GM03348 (cell line): ENCODE measurements around the gene SMTN.
A peak's percentile ranks its signal among the peaks of the same experiment; 100 is the strongest.
"Not testable (repeated sequence)": the region's sequence is repeated elsewhere in the genome, so short reads cannot be mapped to it uniquely, and the experiment has no call there.

Source experiments
- DNase-seq: peaks from one replicate; pipeline ENCODE4 v3.0.0; 2012; ENCODE audit warnings: low spot score

SMTN gene

GRCh38 chr22:31080848-31081649 lies at the start of gene SMTN:
SMTN (plus strand) TSS chr22:31081318; CDS start chr22:31083259, 1,941 bp downstream.
- DNase-seq, result peak; percentile 97

DNA sequence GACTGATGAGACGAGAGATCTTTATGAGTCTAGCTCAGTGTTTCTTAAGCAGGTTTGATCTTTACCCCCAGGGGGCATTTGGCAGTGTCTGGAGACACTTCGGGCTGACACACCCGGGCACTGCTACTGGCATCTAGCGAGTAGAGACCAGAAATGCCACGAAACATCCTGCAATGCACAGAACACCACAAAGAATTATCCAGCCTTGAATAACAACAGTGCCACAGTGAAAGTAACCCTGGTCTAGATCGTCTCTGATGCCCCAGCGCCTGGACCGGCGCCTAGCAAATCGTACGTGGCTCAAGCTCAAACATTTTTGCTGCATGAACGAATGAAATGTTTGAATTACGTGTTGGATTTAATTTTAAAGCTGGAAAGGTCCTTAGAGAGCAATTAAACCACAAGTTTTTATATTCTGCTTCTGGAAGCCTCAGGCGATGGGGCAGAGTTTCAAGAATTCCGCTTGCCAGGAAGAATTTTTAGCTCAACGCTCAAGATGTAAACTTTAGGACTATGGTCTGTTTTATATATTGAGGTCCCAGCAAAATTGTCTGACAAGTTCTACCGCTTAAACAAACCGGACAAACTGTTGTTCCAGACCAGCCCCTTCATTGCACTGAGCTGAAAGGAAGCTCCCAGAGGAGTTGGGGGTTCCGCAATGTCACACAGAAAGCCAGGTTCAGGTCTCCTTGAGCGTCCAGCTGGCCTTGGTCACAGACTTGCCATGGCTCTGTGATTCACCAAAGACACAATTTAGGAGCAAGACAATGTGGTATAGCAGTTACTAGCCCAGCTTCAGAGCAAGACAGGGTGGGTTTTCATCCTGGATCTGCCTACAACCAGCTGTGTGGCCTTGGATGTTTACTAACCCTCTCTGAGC lies 44.2 kb upstream of the SMTN start:
- peak; percentile 74 for DNase-seq

DNA sequence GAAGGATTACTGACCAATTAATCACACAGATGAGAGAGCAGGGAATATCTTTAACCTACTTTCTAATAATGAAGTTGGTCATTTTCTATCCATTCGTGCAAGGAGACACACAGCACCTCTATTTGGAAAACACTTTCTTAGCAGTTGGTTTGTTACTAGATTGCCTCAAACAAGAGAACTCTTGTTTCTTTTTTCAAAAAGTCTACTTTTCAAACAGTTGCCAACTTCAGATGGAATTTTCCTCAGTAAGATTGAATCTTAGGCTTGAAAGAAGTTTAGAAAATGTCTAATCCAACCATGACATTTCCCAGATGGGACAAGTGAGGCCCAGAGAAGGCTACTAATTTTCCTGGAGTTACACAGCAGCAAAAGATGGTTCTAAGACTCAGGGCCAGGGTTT lies 42.4 kb upstream of the SMTN start:
- no peak for DNase-seq

GRCh38 chr22:31039393-31039792 lies 41.7 kb upstream of the SMTN start:
- DNase-seq, result peak; percentile 79

GRCh38 chr22:31040542-31041398 lies 40.3 kb upstream of the SMTN start:
- no peak for DNase-seq

- no peak for DNase-seq
Measured at GRCh38 chr22:31044262-31044861, 36.8 kb upstream of the SMTN start.

DNA sequence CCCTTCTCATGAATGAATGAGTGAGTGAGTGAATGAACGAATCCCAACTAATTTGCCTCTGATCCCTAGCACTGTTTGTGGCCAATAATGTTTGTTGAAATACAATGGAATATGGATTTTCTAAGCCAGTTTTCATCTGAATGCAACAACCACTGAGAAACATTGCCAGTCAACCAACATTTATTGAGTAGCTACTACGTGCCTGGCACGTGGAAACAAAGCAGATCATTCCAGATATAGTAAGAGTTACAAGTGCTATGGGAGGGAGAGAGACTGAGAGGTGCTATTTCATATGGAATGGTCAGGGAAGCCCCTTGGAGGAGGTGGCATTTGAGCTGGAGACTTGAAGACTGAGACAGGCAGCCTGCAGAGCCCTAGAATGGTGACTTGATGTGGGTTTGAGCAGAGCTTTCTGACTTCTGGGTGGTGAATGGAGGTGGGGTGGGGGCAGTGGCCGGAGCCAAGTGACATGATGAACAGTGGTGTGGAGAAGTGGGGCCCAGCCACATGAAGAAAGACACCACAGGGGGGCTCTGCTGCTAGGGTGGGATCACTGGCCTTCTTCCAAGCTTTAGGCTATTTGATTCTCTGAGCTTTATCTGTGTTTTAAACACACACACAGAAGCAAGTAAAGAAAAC lies 35.1 kb upstream of the SMTN start:
- no peak for DNase-seq

GRCh38 chr22:31046539-31047226 lies 34.4 kb upstream of the SMTN start:
- DNase-seq, result no peak

- no peak for DNase-seq
Measured at GRCh38 chr22:31048570-31048969, 32.5 kb upstream of the SMTN start.

- no peak for DNase-seq
Measured at GRCh38 chr22:31049815-31050420, 31.2 kb upstream of the SMTN start.

DNA sequence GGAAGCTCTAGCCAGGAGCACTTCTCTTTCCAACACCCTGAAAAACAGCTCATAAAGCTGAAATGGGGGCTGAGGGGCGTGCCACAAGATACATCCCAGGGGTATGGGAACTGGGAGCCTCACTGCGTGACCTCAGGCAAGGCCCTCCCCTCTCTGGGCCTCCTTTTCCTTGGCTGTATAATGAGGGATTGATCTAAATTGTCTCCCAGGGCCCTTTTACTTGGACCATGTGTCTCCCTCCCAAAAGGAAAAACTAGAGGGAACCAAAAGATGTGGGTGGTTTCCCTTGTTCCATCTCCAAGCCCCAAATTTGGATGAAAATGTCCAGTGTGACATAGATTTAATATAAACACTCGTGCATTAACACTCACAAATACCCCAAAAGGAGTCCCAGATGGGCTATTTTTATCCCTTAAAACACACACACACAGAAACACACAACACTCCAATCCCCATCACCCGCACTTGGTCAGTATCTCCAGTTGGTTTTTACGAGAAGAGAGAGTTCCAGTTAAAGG lies 25.9 kb upstream of the SMTN start:
- no peak for DNase-seq

- DNase-seq, result peak; percentile 90
Measured at GRCh38 chr22:31055635-31056159, 25.4 kb upstream of the SMTN start.

- DNase-seq, result no peak
Measured at GRCh38 chr22:31056986-31057599, 24.0 kb upstream of the SMTN start.

DNA sequence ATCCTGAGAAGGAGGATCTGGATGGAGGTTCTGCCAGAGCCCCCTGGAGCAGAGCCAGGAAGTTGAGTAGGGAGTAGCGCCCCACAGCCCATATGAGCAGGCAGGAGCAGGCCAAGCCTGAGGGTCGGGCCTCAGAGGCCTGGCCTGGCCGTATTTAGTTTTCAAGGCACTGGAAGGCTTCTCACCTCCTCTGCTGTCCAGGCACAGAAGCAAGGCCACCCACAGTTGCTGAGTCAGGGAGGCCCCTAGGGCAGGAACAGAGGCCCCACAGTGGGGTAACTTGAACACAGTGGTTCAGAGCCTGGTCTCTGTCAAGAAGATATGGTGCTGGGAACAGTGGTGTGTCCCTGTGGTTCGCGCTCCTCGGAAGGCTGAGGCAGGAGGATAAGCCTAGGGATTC lies 21.5 kb upstream of the SMTN start:
- not testable (repeated sequence) for DNase-seq

GRCh38 chr22:31062566-31063230 lies 18.4 kb upstream of the SMTN start:
- no peak for DNase-seq

GRCh38 chr22:31064369-31064768 lies 16.7 kb upstream of the SMTN start:
- no peak for DNase-seq

GRCh38 chr22:31068970-31069369 lies 12.1 kb upstream of the SMTN start:
- DNase-seq, result no peak

DNA sequence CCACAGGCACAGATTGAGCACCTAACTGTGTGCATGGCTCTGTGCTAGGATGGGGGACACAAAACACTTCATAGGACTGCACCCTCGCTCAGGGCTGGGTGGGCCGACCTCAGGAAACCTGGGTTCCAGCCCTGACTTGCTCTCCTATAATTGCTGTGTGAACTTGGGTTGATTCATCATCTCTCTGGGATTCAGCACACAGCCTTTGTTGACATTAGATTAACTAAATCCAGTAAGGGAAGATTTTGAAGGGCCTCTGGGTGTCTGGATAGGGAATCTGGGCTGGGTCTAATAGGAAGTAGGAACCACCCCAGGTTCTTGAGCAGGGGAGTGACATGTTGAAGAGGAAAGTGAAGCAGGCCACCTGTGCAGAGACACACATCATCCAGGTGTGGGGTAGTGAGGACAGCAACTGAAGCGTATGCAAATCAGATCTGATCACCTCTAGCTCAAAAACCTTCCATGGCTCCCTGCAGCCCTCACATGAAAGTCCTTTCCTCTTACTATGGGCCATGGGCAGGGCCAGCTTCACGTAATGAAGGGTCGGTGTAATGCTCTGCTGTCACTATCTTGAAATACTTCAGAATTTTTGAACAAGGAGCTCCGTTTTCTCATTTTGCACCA lies 11.3 kb upstream of the SMTN start:
- not testable (repeated sequence) for DNase-seq
